Effector memory CD4-positive, alpha-beta T cell (primary cell): ENCODE data around the gene KHDC1.
"Not testable (repeated sequence)": the region's sequence is repeated elsewhere in the genome, so short reads cannot be mapped to it uniquely, and the experiment has no call there.

Experiments used
- DNase-seq, 3 donors: peaks; one replicate each; pipeline ENCODE4 v3.0.0-alpha.2; 2020
- H3K27ac ChIP-seq: 2 replicates; pipeline ENCODE4 v1.7.0; 2013; ENCODE audit warnings: mild to moderate bottlenecking, low read length, moderate library complexity; ENCODE audit not compliant: insufficient read depth, poor library complexity, severe bottlenecking
- H3K27me3 ChIP-seq: replicated peaks from 2 replicates; pipeline ENCODE4 v1.7.0; 2013; ENCODE audit warnings: mild to moderate bottlenecking, low read length; ENCODE audit not compliant: insufficient read depth, control insufficient read depth, poor library complexity, severe bottlenecking
- H3K36me3 ChIP-seq: 2 replicates; pipeline ENCODE4 v1.7.0; 2013; ENCODE audit warnings: mild to moderate bottlenecking, low read length, moderate library complexity; ENCODE audit not compliant: control insufficient read depth, insufficient read depth
- H3K4me1 ChIP-seq: 2 replicates; pipeline ENCODE4 v1.7.0; 2013; ENCODE audit warnings: low read length, mild to moderate bottlenecking; ENCODE audit not compliant: control insufficient read depth, insufficient read depth, poor library complexity, severe bottlenecking
- H3K4me3 ChIP-seq: 2 replicates; pipeline ENCODE4 v1.7.0; 2013; ENCODE audit warnings: low read length, low read depth, mild to moderate bottlenecking; ENCODE audit not compliant: insufficient read depth, poor library complexity, severe bottlenecking
- H3K9me3 ChIP-seq: 2 replicates; pipeline ENCODE4 v1.7.0; 2013; ENCODE audit warnings: mild to moderate bottlenecking, low read length, moderate library complexity; ENCODE audit not compliant: control insufficient read depth

KHDC1 gene

DNA sequence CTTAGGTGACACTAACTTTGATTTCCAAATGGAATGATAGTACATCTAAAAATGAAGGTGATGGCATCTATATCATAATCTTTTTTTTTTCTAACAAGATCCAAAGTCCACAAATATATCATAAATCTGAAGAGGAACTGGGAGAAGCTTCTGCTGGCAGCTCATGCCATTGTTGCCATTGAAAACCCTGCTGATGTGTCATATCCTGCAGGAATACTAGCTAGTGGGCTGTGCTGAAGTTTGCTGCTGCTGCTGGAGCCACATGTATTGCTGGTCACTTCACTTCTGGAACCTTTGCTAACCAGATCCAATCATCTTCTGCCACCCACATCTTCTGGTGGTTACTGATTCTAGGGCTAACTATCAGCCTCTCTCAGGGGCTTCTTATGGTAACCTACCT lies 27.4 kb upstream of the KHDC1 start:
- Histone ChIP-seq H3K4me1 (no peaks in the 10 kb centered on the region), H3K27ac (no peak overlapping the region), H3K36me3 (no peaks in the 10 kb centered on the region), H3K9me3 (no peaks in the 10 kb centered on the region), H3K27me3 (no peaks in the 10 kb centered on the region), H3K4me3 (no peak overlapping the region)
- DNase-seq: no peak

DNA sequence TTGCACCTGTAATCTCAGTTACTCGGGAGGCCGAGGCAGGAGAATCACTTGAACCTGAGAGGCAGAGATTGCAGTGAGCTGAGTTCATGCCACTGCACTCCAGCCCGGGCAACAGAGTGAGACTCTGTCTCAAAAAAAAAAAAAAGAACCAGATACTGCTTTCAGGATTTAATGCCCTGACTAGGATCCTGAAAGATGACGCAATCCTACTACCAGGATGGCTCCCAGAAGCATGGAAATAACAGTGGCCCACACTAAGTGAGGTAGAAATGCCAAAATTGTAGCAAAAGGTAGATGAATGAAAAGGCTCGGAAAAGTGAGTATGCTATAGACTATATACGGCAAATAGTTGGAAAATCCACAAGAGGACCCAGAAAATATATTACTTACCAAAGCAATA lies 23.8 kb upstream of the KHDC1 start:
- Histone ChIP-seq H3K9me3 (no peaks in the 10 kb centered on the region), H3K27ac (no peak overlapping the region), H3K36me3 (no peaks in the 10 kb centered on the region), H3K4me3 (no peak overlapping the region), H3K4me1 (no peaks in the 10 kb centered on the region), H3K27me3 (no peaks in the 10 kb centered on the region)
- no peak for DNase-seq

DNA sequence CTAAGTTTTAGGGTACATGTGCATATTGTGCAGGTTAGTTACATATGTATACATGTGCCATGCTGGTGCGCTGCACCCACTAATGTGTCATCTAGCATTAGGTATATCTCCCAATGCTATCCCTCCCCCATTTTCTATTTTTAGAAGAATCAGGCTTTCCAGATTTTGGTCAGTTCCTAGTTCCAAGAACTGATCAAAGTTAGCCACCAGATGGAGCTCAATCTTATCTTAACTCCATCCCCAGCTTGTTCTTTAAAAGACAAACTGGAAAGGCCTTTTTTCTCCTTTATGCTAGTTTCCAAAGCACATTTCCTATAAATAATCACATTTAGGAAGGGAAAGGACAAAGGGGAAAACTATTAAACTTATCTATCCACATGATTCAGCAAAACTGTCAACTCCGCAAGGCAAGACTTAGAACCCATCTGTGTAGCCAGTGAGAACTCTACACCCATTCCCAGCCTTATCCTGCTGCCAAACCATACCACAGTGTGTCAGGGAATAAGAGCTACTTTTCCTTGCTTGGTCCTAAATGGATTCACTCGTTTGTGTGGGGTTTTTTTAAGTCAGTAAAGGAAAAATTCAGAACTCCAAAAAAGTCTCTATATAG lies 22.8 kb upstream of the KHDC1 start:
- Histone ChIP-seq H3K27ac (no peak overlapping the region), H3K4me3 (no peak overlapping the region), H3K9me3 (no peaks in the 10 kb centered on the region), H3K36me3 (no peaks in the 10 kb centered on the region), H3K27me3 (no peaks in the 10 kb centered on the region), H3K4me1 (no peaks in the 10 kb centered on the region)
- no peak for DNase-seq

DNA sequence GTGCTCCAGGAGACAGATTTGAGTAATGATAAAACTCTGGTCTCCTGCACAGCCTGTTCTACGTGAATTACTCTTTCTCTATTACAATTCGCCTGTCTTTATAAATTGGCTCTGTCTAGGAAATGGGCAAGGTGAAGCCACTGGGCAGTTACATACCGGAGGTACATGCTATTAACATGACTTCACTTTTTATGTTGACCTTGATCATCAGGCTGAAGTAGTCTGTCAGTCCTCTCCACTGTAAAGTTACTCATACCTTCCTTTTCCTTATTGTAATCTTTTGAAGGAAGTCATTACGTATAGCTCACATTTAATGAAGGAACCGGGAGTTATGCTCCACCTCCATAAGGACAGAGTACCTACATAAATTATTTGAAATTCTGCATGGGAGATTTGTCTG lies 19.9 kb upstream of the KHDC1 start:
- Histone ChIP-seq H3K36me3 (no peaks in the 10 kb centered on the region), H3K27me3 (no peaks in the 10 kb centered on the region), H3K4me1 (no peaks in the 10 kb centered on the region), H3K9me3 (no peaks in the 10 kb centered on the region), H3K27ac (no peak overlapping the region), H3K4me3 (no peak overlapping the region)
- no peak for DNase-seq

DNA sequence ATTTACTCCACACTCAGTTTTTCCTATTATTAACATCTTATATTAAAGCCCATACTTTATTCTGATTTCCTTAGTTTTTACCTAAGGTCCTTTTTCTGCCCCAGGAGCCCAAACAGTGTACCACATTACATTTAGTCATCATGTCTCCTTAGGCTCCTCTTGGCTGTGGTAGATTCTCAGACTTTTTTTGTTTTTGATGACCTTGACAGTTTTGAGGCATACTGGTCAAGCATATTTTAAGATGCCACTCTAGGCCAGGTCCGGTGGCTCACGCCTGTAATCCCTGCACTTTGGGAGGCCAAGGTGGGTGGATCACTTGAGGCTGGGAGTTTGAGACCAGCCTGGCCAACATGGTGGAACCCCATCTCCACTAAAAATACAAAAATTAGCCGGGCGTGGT lies 18.7 kb upstream of the KHDC1 start:
- not testable (repeated sequence) for H3K36me3 ChIP-seq, H3K27ac ChIP-seq, H3K27me3 ChIP-seq, DNase-seq, H3K9me3 ChIP-seq, H3K4me1 ChIP-seq, H3K4me3 ChIP-seq

DNA sequence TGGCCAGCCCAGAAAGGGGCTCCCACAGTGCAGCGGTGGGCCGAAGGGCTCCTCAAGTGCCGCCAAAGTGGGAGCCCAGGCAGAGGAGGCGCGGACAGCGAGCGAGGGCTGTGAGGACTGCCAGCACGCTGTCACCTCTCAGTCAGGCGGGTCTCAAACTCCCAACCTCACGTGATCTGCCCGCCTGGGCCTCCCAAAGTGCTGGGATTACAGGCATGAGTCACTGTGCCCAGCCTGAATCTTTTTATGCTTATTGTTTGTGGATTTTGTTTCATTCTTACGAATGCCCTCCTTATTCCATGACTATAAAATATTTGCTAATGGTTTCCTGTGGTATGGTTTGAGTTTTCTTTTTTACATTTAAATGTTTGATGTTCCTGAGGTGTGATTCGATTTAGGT lies 6.3 kb upstream of the KHDC1 start:
- DNase-seq, H3K9me3 ChIP-seq, H3K36me3 ChIP-seq, H3K27me3 ChIP-seq, H3K27ac ChIP-seq, H3K4me1 ChIP-seq, H3K4me3 ChIP-seq: not testable (repeated sequence)

DNA sequence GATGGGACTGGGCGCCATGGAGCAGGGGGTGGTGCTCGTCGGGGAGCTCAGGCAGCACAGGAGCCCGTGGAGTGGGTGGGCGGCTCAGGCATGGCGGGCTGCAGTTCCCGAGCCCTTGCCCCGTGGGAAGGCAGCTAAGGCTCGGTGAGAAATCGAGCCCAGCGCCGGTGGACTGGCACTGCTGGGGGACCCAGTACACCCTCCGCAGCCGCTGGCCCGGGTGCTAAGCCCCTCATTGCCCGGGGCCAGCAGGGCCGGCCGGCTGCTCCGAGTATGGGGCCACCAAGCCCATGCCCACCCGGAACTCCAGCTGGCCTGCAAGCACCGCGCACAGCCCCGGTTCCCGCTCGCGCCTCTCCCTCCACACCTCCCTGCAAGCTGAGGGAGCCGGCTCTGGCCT lies 5.9 kb upstream of the KHDC1 start:
- H3K4me1 ChIP-seq, H3K36me3 ChIP-seq, H3K4me3 ChIP-seq, H3K27me3 ChIP-seq, H3K9me3 ChIP-seq, DNase-seq, H3K27ac ChIP-seq: not testable (repeated sequence)

DNA sequence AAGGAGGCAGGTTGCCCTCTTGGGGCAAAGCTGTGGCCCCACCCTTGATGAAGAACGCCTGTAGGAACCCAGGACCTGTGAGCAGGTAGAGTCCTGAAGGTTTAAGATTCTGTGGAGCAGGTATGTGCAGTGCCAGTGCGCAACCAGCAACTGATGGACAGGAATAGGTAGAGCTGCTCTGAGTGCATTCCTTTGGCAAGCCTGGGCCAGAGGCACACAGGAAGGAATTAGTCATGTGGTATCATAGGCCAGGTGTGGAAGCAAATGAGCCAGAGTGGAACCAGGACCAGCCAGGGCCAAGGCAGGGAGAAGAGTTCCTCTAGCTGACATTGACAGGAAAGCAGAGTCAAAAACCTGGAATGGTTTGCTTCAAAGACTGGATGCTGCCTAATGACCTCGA lies 1.4 kb upstream of the KHDC1 start:
- DNase-seq: no peak
- H3K36me3 ChIP-seq: no peaks in the 10 kb centered on the region
- H3K4me3 ChIP-seq: no peak overlapping the region
- no peak overlapping the region for H3K27ac ChIP-seq
- H3K27me3 ChIP-seq: no peaks in the 10 kb centered on the region
- no peaks in the 10 kb centered on the region for H3K9me3 ChIP-seq
- H3K4me1 ChIP-seq: peaks cover 10% of the 10 kb centered on the region

DNA sequence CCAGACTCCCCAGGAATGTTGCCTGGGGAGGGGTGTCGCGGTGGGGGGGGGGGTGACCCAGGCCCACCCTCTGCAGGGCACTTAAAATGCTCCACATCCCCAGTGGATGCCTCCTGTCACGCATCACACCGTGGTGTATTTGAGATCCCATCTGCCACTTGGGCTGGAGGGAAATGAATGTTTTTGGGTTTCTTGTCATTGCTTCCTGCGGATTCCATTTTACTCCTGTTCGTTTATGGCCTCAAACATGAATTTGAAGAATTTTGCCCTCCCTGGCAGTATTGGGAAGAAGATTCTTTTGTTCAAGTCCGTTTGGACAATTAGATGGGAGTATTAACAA lies 544 bp upstream of the KHDC1 start:
- Histone ChIP-seq H3K9me3 (no peaks in the 10 kb centered on the region), H3K4me3 (peak overlapping the region; percentile 84), H3K36me3 (no peaks in the 10 kb centered on the region), H3K27ac (no peak overlapping the region), H3K4me1 (peaks cover 10% of the 10 kb centered on the region), H3K27me3 (no peaks in the 10 kb centered on the region)
- no peak for DNase-seq

DNA sequence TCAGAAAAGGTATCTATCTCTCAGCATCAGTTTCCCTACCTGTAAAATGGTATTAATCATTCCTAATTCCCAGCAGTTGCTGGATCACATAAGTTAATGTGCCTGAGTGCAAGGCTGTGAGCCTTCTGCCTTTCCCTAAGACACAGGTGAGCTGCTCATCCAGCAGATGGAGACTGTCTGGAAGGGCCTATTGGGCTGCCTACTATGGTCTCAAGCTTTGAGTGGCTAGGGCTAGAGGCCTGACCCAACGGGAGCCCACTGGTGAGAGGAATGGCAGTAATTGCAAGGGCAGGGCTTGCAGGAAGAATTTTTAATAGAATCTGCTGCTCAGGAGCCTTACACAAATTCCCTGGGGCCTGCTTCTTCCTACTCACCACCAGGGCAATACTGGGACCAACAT lies 4.3 kb downstream of the KHDC1 start:
- H3K4me1 ChIP-seq: peaks cover 6% of the 10 kb centered on the region
- no peak overlapping the region for H3K4me3 ChIP-seq
- DNase-seq: no peak
- H3K27me3 ChIP-seq: no peaks in the 10 kb centered on the region
- no peak overlapping the region for H3K27ac ChIP-seq
- H3K36me3 ChIP-seq: no peaks in the 10 kb centered on the region
- H3K9me3 ChIP-seq: no peaks in the 10 kb centered on the region

DNA sequence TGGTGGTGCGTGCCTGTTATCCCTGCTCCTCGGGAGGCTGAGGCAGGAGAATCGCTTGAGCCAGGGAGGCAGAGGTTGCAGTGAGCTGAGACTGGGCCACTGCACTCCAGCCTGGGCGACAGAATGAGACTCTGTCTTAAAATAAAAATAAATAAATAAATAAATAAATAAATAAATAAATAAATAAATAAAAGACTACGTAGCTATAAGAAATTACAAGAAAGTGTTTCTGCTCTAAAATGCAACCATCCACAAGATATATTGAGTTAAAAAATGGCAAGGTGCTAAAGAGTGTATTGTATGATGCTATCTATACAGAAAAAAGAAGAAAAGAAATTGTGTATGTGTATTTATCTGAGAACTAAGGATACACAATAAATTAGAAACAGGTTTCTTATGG lies 8.7 kb downstream of the KHDC1 start:
- not testable (repeated sequence) for H3K4me3 ChIP-seq, DNase-seq, H3K36me3 ChIP-seq, H3K27me3 ChIP-seq, H3K27ac ChIP-seq, H3K4me1 ChIP-seq, H3K9me3 ChIP-seq
